GM19463 (cell line): ENCODE data around the gene PRPF40B.

Experiments
- ATAC-seq: cut with Tn5 transposase; IDR thresholded peaks from one replicate; pipeline ENCODE4 v1.9.1; 2021; ENCODE audit warnings: mild to moderate bottlenecking, moderate library complexity; ENCODE audit not compliant: unreplicated experiment

The PRPF40B gene

GRCh38 chr12:49635036-49635435, 11.7 kb downstream of the PRPF40B start:
- ATAC-seq, result no peak

- ATAC-seq, result no peak
Measured at GRCh38 chr12:49635656-49636055, 12.3 kb downstream of the PRPF40B start.

- ATAC-seq, result no peak
Measured at GRCh38 chr12:49636574-49636973, 13.2 kb downstream of the PRPF40B start.

GRCh38 chr12:49636979-49637755, 13.8 kb downstream of the PRPF40B start:
- peak; percentile 47 for ATAC-seq

GRCh38 chr12:49641748-49642369, 18.5 kb downstream of the PRPF40B start:
- ATAC-seq, result no peak

GRCh38 chr12:49642370-49642802, 19.0 kb downstream of the PRPF40B start:
- no peak for ATAC-seq

- ATAC-seq, result no peak
Measured at GRCh38 chr12:49643135-49643534, 19.8 kb downstream of the PRPF40B start.

- no peak for ATAC-seq
Measured at GRCh38 chr12:49643961-49644619, 20.7 kb downstream of the PRPF40B start.

- no peak for ATAC-seq
Measured at GRCh38 chr12:49644620-49644994, 21.2 kb downstream of the PRPF40B start.

GRCh38 chr12:49645146-49646039, 22.0 kb downstream of the PRPF40B start:
- ATAC-seq, result no peak

GRCh38 chr12:49646331-49646830, 23.0 kb downstream of the PRPF40B start:
- ATAC-seq, result no peak

- ATAC-seq, result no peak
Measured at GRCh38 chr12:49646871-49647654, 23.7 kb downstream of the PRPF40B start.

GRCh38 chr12:49647827-49648711, 24.7 kb downstream of the PRPF40B start:
- no peak for ATAC-seq

GRCh38 chr12:49648712-49649003, 25.3 kb downstream of the PRPF40B start:
- ATAC-seq, result no peak

GRCh38 chr12:49649445-49649844, 26.1 kb downstream of the PRPF40B start:
- ATAC-seq, result no peak

GRCh38 chr12:49649892-49650291, 26.5 kb downstream of the PRPF40B start:
- ATAC-seq, result no peak

GRCh38 chr12:49651855-49652254, 28.5 kb downstream of the PRPF40B start:
- no peak for ATAC-seq

GRCh38 chr12:49652921-49653520, 29.7 kb downstream of the PRPF40B start:
- no peak for ATAC-seq

GRCh38 chr12:49654715-49655114, 31.4 kb downstream of the PRPF40B start:
- ATAC-seq, result no peak
